H1 (cell line): ENCODE measurements around the gene NUP205. TPM values are rescaled to one million over a fixed set of nuclear protein-coding genes. Genes with fewer than 3 reads are reported as not detected.

ENCODE experiments used
- CTCF ChIA-PET: fragments of 300-600 bp; sonication (Branson Sonifier 250); formaldehyde crosslinking; loops from one replicate; lab custom pipeline; 2021; ENCODE audit not compliant: partially characterized antibody; lab: Charles Lee
- POLR2A ChIA-PET: fragments of 300-600 bp; sonication (Branson Sonifier 250); formaldehyde crosslinking; loops from one replicate; lab custom pipeline; 2021; ENCODE audit warnings: inconsistent platforms; ENCODE audit not compliant: partially characterized antibody; lab: Charles Lee
- DNase-seq, 2 experiments: peaks; one replicate each; pipeline versions ENCODE4 v3.0.0 to v3.0.0-alpha.2; 2010 to 2022; ENCODE audit warnings: low spot score in 2 of 2, low read depth in 1 of 2, mixed read lengths in 1 of 2
- FAIRE-seq: peaks from 2 replicates; lab custom pipeline; 2011; peaks lifted over from hg19 to GRCh38; lab: Jason Lieb, UNC
- H2AFZ ChIP-seq: 2 replicates; pipeline ENCODE4 v1.8.1; 2012; ENCODE audit warnings: low read length, inconsistent platforms
- H2AK5ac ChIP-seq: 2 replicates; pipeline ENCODE4 v1.6.1; 2013; ENCODE audit warnings: low read depth, low read length
- H2BK120ac ChIP-seq: replicated peaks from 2 replicates; pipeline ENCODE3; 2013; ENCODE audit warnings: low read depth, low read length, inconsistent platforms
- H2BK12ac ChIP-seq: 2 replicates; pipeline ENCODE4 v1.6.1; 2013; ENCODE audit warnings: low read depth, low read length
- H2BK15ac ChIP-seq: 2 replicates; pipeline ENCODE4 v1.6.1; 2013; ENCODE audit warnings: low read length
- H2BK20ac ChIP-seq: 2 replicates; pipeline ENCODE4 v1.6.1; 2013; ENCODE audit warnings: low read length
- H2BK5ac ChIP-seq: 2 replicates; pipeline ENCODE4 v1.6.1; 2013; ENCODE audit warnings: low read depth, low read length
- H3K14ac ChIP-seq: 2 replicates; pipeline ENCODE4 v1.6.1; 2013; ENCODE audit warnings: inconsistent platforms; ENCODE audit not compliant: insufficient read length
- H3K18ac ChIP-seq: 2 replicates; pipeline ENCODE4 v1.6.1; 2013; ENCODE audit warnings: low read length; ENCODE audit errors: extremely low read depth
- H3K23ac ChIP-seq: 2 replicates; pipeline ENCODE4 v1.6.1; 2013; ENCODE audit warnings: inconsistent platforms; ENCODE audit not compliant: insufficient read length
- H3K23me2 ChIP-seq: 2 replicates; pipeline ENCODE4 v1.6.1; 2013; ENCODE audit warnings: low read depth, low read length
- H3K27ac ChIP-seq: 2 replicates; pipeline ENCODE4 v1.6.1; 2011; ENCODE audit warnings: low read depth, low read length, inconsistent platforms
- H3K27me3 ChIP-seq, 4 experiments: replicated peaks in 1 of 4; 1 replicate in 1 of 4; 2 replicates in 3 of 4; pipeline versions ENCODE4 v1.6.1 to v1.8.1; 2011 to 2013; ENCODE audit warnings: low read length in 3 of 4, mild to moderate bottlenecking in 3 of 4, inconsistent platforms in 2 of 4, mixed read lengths in 2 of 4, moderate library complexity in 1 of 4; ENCODE audit not compliant: control insufficient read depth in 3 of 4, insufficient read depth in 3 of 4; ENCODE audit errors: extremely low read depth in 1 of 4
- H3K36me3 ChIP-seq, 4 experiments: 2 replicates each; pipeline versions ENCODE4 v1.6.1 to v1.8.1; 2011 to 2013; ENCODE audit warnings: mild to moderate bottlenecking in 4 of 4, low read length in 3 of 4, moderate library complexity in 2 of 4, control low read depth in 1 of 4, inconsistent platforms in 1 of 4; ENCODE audit not compliant: insufficient read depth in 4 of 4, control insufficient read depth in 2 of 4
- H3K4ac ChIP-seq: replicated peaks from 2 replicates; pipeline ENCODE3; 2013; ENCODE audit warnings: low read length, low read depth, mixed read lengths, inconsistent platforms; ENCODE audit not compliant: insufficient read length
- H3K4me1 ChIP-seq, 4 experiments: replicated peaks in 1 of 4; 1 replicate in 1 of 4; 2 replicates in 3 of 4; pipeline versions ENCODE4 v1.6.1 to v1.8.1; 2011 to 2013; ENCODE audit warnings: low read length in 3 of 4, inconsistent platforms in 2 of 4, mixed read lengths in 1 of 4; ENCODE audit not compliant: insufficient read depth in 4 of 4, control insufficient read depth in 3 of 4
- H3K4me2 ChIP-seq, 2 experiments: 2 replicates each; pipeline versions ENCODE4 v1.6.1 to v1.8.1; 2011 to 2013; ENCODE audit warnings: low read depth in 2 of 2, low read length in 2 of 2, control low read depth in 1 of 2, inconsistent platforms in 1 of 2, mild to moderate bottlenecking in 1 of 2; ENCODE audit not compliant: insufficient read depth in 1 of 2
- H3K4me3 ChIP-seq, 4 experiments: fragments of 200-600, 300-600 bp in 1 of 4; sonication (generic), shearing (Covaris generic), sonication (Bioruptor Twin) in 1 of 4; 2 replicates each; pipeline versions ENCODE4 v1.5.1 to v1.8.1; 2011 to 2016; ENCODE audit warnings: low read length in 4 of 4, low read depth in 3 of 4, control low read depth in 2 of 4, inconsistent platforms in 2 of 4, mild to moderate bottlenecking in 2 of 4, mixed read lengths in 1 of 4, moderate library complexity in 1 of 4; ENCODE audit not compliant: insufficient read depth in 2 of 4; ENCODE audit errors: extremely low read depth in 1 of 4
- H3K56ac ChIP-seq: replicated peaks from 2 replicates; pipeline ENCODE3; 2013; ENCODE audit warnings: low read depth, mild to moderate bottlenecking, mixed read lengths, low read length, inconsistent platforms; ENCODE audit not compliant: insufficient read length
- H3K79me1 ChIP-seq: 2 replicates; pipeline ENCODE4 v1.6.1; 2013; ENCODE audit warnings: low read depth, low read length, control low read depth
- H3K79me2 ChIP-seq, 2 experiments: 2 replicates each; pipeline versions ENCODE4 v1.6.1 to v1.8.1; 2012 to 2013; ENCODE audit warnings: low read length in 2 of 2, mild to moderate bottlenecking in 2 of 2, inconsistent platforms in 1 of 2; ENCODE audit not compliant: insufficient read depth in 2 of 2, control insufficient read depth in 1 of 2
- H3K9ac ChIP-seq, 4 experiments: replicated peaks in 1 of 4; 1 replicate in 1 of 4; 2 replicates in 3 of 4; pipeline versions ENCODE4 v1.6.1 to v1.8.1; 2011 to 2013; ENCODE audit warnings: low read depth in 3 of 4, low read length in 3 of 4, control low read depth in 2 of 4, mild to moderate bottlenecking in 2 of 4, moderate library complexity in 2 of 4, inconsistent platforms in 1 of 4; ENCODE audit errors: extremely low read depth in 1 of 4
- H3K9me3 ChIP-seq, 2 experiments: 2 replicates each; pipeline versions ENCODE4 v1.6.1 to v1.8.1; 2012 to 2013; ENCODE audit warnings: mild to moderate bottlenecking in 2 of 2, moderate library complexity in 2 of 2, control low read depth in 1 of 2, inconsistent platforms in 1 of 2, low read depth in 1 of 2, low read length in 1 of 2, mixed read lengths in 1 of 2; ENCODE audit not compliant: insufficient read depth in 2 of 2
- H4K20me1 ChIP-seq, 2 experiments: replicated peaks in 1 of 2; 2 replicates each; pipeline versions ENCODE3 to v1.8.1; 2011 to 2013; ENCODE audit warnings: inconsistent platforms in 2 of 2, low read length in 2 of 2, mild to moderate bottlenecking in 1 of 2; ENCODE audit not compliant: insufficient read depth in 2 of 2, control insufficient read depth in 1 of 2
- H4K5ac ChIP-seq: 2 replicates; pipeline ENCODE4 v1.6.1; 2013; ENCODE audit warnings: low read length, low read depth, mixed read lengths, inconsistent platforms; ENCODE audit not compliant: insufficient read length
- H4K8ac ChIP-seq: 2 replicates; pipeline ENCODE4 v1.8.0; 2013; ENCODE audit warnings: mild to moderate bottlenecking, moderate library complexity, low read length, inconsistent platforms; ENCODE audit not compliant: insufficient read depth; ENCODE audit errors: extremely low read depth
- H4K91ac ChIP-seq: replicated peaks from 2 replicates; pipeline ENCODE3; 2013; ENCODE audit warnings: low read length, mixed read lengths, inconsistent platforms; ENCODE audit not compliant: insufficient read length
- BCL11A ChIP-seq, 2 experiments: IDR thresholded peaks; one replicate each; pipeline ENCODE4 v1.6.1; 2011; ENCODE audit warnings: low read depth in 2 of 2, low read length in 2 of 2, mild to moderate bottlenecking in 2 of 2
- CTBP2 ChIP-seq: IDR thresholded peaks from 2 replicates; pipeline ENCODE4 v1.7.0; 2011; ENCODE audit warnings: borderline replicate concordance, mild to moderate bottlenecking, moderate library complexity, mixed read lengths, low read length; ENCODE audit not compliant: insufficient read depth, insufficient read length
- E2F6 ChIP-seq: IDR thresholded peaks from 2 replicates; pipeline ENCODE4 v1.6.1; 2012; ENCODE audit warnings: inconsistent platforms
- EGR1 ChIP-seq: IDR thresholded peaks from 2 replicates; pipeline ENCODE4 v1.6.1; 2011; ENCODE audit warnings: low read depth, low read length, borderline replicate concordance
- HDAC6 ChIP-seq: IDR thresholded peaks from one replicate; pipeline ENCODE4 v1.7.1; 2012; ENCODE audit warnings: low read depth, mild to moderate bottlenecking, inconsistent platforms, low read length, moderate library complexity
- KDM5A ChIP-seq: fragments of 200-600 bp; IDR thresholded peaks from 2 replicates; pipeline ENCODE4 v1.7.1; 2012; ENCODE audit warnings: mild to moderate bottlenecking, low read length, inconsistent platforms, mixed read lengths
- MAFK ChIP-seq: IDR thresholded peaks from 2 replicates; pipeline ENCODE4 v1.6.1; 2012; ENCODE audit warnings: low read depth, mild to moderate bottlenecking, improper control_type of control experiment, low read length
- NANOG ChIP-seq: IDR thresholded peaks from 2 replicates; pipeline ENCODE4 v1.6.1; 2011; ENCODE audit warnings: low read length, low read depth, mild to moderate bottlenecking, inconsistent platforms; ENCODE audit not compliant: insufficient read depth, poor library complexity, severe bottlenecking
- NRF1 ChIP-seq: IDR thresholded peaks from 2 replicates; pipeline ENCODE4 v1.6.1; 2011; ENCODE audit warnings: mild to moderate bottlenecking, low read depth, low read length, improper control_type of control experiment
- TEAD4 ChIP-seq: IDR thresholded peaks from 2 replicates; pipeline ENCODE4 v1.6.1; 2012; ENCODE audit warnings: low read depth, low read length, inconsistent platforms, mixed read lengths
- YY1 ChIP-seq: IDR thresholded peaks from 2 replicates; pipeline ENCODE4 v1.6.1; 2011; ENCODE audit warnings: low read depth, mild to moderate bottlenecking, low read length
- WGBS, 2 experiments: shearing (Covaris generic) in 1 of 2; methylation state at CpG; one replicate each; pipeline versions ENCODE4 v1.1.6 to v1.1.7; 2013 to 2015; ENCODE audit warnings: low lambda C conversion rate in 2 of 2, mixed read lengths in 2 of 2, inconsistent platforms in 1 of 2, low coverage in 1 of 2, missing lambda C conversion rate in 1 of 2; ENCODE audit not compliant: insufficient replicate concordance in 2 of 2, insufficient coverage in 1 of 2, insufficient read length in 1 of 2; ENCODE audit errors: extremely low coverage in 1 of 2, missing lambda C conversion rate in 1 of 2; 5-methylcytosine and 5-hydroxymethylcytosine counted together
- polyA plus RNA-seq, 7 experiments: library from polyadenylated mRNA; depleted of rRNA in 3 of 7; stranded (reverse) in 5 of 7; unstranded in 2 of 7; fragments of >200 nt in 5 of 7; fragments of 200-250 nt in 2 of 7; gene quantifications; 1 replicate in 5 of 7; 2 replicates in 1 of 7; 4 replicates in 1 of 7; pipeline versions ENCODE4 v1.2.1 to v1.2.3, GENCODE V29; 2011 to 2013; ENCODE audit warnings: missing spikeins in 2 of 7, mixed read lengths in 2 of 7
- total RNA-seq: library from RNA; stranded (reverse); fragmentation: NEBNext Ultra II Directional; extraction: Animal tissue kit (Norgen Biotek cat#: 25700); gene quantifications from 2 replicates; pipeline ENCODE4 v1.2.1, GENCODE V29; 2021

Gene NUP205
- total and polyA plus RNA-seq, 2 of the 8 experiments (the other 6 are each of a cell fraction or from before 2014, with no cell fraction given), result 148 to 216 TPM

DNA sequence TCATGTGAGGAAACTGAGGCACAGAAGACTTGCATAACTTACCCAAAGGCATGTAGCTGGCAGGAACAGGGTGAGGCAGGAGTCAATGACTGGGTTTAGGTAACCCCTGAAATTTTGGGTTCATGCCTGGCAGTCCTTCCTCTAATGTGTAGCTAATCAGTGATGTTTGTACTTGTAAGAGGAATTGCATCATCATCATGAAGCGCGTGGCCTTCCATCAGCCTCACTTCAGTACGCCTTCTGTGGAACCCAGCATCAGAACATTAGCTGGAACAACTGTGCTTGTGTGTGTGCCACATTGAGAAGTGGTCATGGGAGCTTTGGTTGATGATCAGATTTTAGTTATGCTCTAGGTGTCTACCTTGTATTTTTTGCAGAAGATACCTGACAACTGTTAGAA lies 86.4 kb downstream of the NUP205 start:
- Histone ChIP-seq H3K23ac (no peak overlapping the region), H3K9me3 (no peaks in the 10 kb centered on the region), H2BK20ac (no peak overlapping the region), H4K8ac (no peak overlapping the region; the same call in 1 of the 2 replicates), H2BK12ac (no peak overlapping the region), H3K9ac (no peak overlapping the region), H3K4me1 (no peaks in the 10 kb centered on the region), H3K27me3 (no peaks in the 10 kb centered on the region), H3K18ac (no peak overlapping the region), H3K56ac (no peak overlapping the region)
- FAIRE-seq, result no peak
- DNase-seq, result no peak
- WGBS, 2 experiments, result 99% methylated on average over 3 of the region's 3 CpGs; no CpG with 5 or more reads in 1 of the 2 experiments
- TF ChIP-seq MAFK, result no peak
- TF ChIP-seq TEAD4, result no peak
- no peak for TF ChIP-seq EGR1
- no peak for TF ChIP-seq YY1
- TF ChIP-seq HDAC6, result no peak
- no peak for TF ChIP-seq NANOG
- no peak for TF ChIP-seq CTBP2
- TF ChIP-seq KDM5A, result no peak
- TF ChIP-seq BCL11A (IDR thresholded peaks at IDR 0.05; ENCODE audit: low read depth in 2 of 2, low read length in 2 of 2), result no peak
- TF ChIP-seq E2F6, result no peak
- TF ChIP-seq NRF1, result no peak
- TF ChIP-seq, all 59 proteins: peak for 0
- H4K91ac ChIP-seq, result no peak overlapping the region
- H3K27ac ChIP-seq, result no peak overlapping the region
- H2BK15ac ChIP-seq, result no peak overlapping the region
- no peak overlapping the region for H2BK120ac ChIP-seq
- no peak overlapping the region for H3K4me3 ChIP-seq
- H3K79me2 ChIP-seq, result no peaks in the 10 kb centered on the region
- H3K79me1 ChIP-seq, result no peaks in the 10 kb centered on the region
- H3K36me3 ChIP-seq, result peaks cover 20 to 87% (median 68%) of the 10 kb centered on the region in 4 experiments
- no peaks in the 10 kb centered on the region for H3K23me2 ChIP-seq
- ChIA-PET POLR2A (interaction anchor here (1.0 to 2.3 kb wide), 2 partner anchors 11 to 68 kb away, joined by 3 to 6 read pairs; no protein-coding TSS in a partner anchor), CTCF (interaction anchor here (0.9 to 5.7 kb wide), 24 partner anchors 9 to 228 kb away, joined by 3 to 114 read pairs (median 8); partner anchors contain the start of genes SLC13A4 and STMP1)
- H3K14ac ChIP-seq, result no peak overlapping the region
- H2AK5ac ChIP-seq, result no peak overlapping the region
- H4K5ac ChIP-seq, result no peak overlapping the region
- H2BK5ac ChIP-seq, result no peak overlapping the region; the same call in 1 of the 2 replicates
- no peak overlapping the region for H2AFZ ChIP-seq
- H3K4me2 ChIP-seq, result no peak overlapping the region
- H4K20me1 ChIP-seq, result peaks cover 2 to 3% of the 10 kb centered on the region in 2 experiments
- H3K4ac ChIP-seq, result no peak overlapping the region
